Endometrial microvascular endothelial cells (primary cell): ENCODE measurements around the gene SEL1L3. TPM values are rescaled to one million over a fixed set of nuclear protein-coding genes. Genes with fewer than 3 reads are reported as not detected.

Source experiments
- in situ Hi-C: cut with HindIII; loops from 2 replicates; pipeline ENCODE4 v1.10.0; 2017; ENCODE audit warnings: low sequenced_read_pairs, low pct_unique_long_range_greater_than_20kb; ENCODE audit errors: inconsistent ontology term
- total RNA-seq: library from RNA; depleted of rRNA; stranded (reverse); fragments of >200 nt; gene quantifications from one replicate; pipeline ENCODE4 v1.2.3, GENCODE V29; 2015; ENCODE audit errors: inconsistent ontology term

SEL1L3 gene
- total RNA-seq, 1 donor from 2014 or later, result 58.4 TPM

DNA sequence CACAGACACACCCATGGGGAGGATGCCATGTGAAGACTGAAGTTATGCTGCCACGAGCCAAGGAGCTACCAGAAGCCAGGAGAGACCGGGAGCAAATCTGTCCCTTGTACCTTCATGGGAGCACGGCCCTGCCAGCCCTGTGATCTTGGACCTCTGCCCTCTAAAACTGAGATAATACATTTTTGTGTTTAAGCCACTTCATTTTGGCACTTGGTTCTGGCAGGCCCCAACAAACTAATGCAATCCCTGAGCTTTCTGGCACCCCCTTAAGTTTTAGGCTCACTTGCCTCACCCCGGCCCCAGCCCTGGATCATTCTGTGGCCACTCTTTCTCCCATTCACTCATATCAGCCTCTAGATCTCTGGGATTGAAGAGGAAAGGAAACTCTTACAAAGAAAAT, 35.4 kb downstream of the SEL1L3 start:
- in situ Hi-C loops, result no loop called here

DNA sequence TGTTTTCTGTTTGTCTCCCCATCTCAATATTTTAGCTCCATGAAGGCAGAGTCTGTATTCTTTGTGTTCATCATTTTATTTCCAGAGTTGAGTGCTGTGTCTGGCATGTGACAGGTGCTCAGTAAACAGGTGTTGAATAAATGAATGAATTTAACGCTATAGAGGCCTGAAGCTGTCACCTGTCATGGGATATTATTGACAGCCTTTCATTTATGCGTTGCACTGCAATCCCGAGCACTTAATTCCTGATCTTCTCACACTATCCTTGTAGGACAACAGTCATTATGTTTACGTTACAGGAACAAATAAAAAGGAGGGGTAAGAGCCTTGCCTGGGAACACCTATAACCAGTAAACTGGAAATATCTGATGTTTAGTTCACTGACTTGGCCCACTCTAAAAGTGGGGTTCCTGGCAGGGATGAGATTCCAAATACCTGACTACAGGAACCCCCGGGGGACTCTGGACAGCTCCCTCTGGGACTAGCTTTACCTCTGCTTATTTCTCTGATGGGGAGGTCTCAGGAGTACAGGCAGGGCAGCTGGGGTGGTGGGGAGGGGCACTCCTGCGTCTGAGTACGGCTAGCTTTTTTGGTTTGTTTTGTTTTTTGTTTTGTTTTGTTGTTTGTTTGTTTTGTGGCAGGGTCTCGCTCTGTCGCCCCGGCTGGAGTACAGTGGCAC, 36.6 kb downstream of the SEL1L3 start:
- in situ Hi-C loops, result no loop called here

DNA sequence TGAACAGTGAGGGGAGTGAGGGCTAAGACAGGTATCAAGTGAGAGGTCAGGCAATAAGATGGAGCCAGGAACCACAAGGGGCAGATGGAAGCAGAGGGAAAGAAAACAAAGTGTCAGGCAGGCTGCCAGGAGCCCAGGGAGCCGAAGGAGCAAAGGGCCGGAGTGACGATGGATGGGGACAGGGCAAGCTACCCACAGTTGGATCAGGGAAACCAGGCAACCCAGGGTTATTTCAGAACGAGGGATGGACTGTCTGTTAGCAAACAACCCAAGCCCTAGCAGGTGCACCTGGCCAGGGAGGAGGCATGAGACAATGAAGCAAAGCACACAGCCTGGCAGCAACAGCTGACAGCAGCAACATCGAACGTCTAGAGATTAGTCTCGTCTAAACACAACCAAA, 39.2 kb downstream of the SEL1L3 start:
- in situ Hi-C loops, result no loop called here

DNA sequence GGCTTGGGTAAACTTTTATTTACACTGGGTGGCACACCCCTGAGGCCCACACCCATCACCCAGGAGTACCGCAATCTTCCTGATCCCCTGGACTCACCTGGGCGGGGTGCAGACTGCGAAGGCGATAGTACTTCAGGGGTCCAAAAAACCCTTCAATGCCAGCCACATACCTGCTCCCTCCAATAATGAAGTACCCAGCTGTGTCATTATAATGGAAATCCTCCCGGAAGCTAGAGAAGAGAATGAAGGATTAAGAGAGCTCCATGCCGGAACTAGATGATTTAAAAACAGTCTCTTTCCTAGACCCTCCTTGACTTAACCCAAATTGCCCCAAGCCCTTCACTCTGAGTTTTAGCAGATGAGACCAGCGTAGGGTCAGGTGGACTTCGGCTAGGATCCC, 40.9 kb downstream of the SEL1L3 start:
- in situ Hi-C loops, result no loop called here

DNA sequence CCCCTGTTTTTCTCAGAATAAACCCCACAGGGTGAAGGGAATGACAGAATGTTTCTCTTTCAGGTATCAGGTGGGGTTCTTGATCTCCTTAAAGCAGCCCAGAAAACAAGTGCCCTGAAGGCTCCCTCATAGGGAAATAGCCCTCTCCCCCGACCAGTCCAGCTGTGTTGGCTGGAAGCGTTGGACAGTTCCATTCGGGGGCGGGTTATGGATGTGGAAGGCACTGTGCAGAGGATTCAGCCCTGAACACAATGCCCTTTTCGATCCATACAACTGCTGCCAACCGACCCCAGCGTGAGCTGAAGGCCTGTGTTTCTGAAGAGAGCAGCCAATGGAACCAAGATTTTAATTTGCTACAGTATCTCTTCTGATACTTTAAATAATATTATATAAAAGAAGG, 41.5 kb downstream of the SEL1L3 start:
- in situ Hi-C loops, result no loop called here

DNA sequence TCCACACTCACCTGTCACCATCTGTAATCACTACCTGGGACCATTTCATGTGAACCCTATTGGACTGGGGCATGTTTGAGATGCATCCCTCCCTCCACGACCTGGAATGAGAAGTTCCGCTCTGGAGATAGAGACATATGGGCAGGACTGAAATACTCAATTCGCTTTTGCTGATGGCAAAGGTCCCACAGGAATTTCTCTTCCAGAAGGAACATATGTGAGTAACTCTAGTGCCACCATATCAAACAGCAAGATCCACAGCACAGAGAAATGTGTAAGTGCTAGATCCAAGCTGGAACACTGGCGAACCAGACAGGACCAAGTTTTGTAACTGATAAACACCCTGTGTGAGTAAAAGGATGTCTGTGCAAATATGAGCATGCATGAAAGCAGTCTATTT, 43.9 kb downstream of the SEL1L3 start:
- in situ Hi-C loops, result no loop called here

DNA sequence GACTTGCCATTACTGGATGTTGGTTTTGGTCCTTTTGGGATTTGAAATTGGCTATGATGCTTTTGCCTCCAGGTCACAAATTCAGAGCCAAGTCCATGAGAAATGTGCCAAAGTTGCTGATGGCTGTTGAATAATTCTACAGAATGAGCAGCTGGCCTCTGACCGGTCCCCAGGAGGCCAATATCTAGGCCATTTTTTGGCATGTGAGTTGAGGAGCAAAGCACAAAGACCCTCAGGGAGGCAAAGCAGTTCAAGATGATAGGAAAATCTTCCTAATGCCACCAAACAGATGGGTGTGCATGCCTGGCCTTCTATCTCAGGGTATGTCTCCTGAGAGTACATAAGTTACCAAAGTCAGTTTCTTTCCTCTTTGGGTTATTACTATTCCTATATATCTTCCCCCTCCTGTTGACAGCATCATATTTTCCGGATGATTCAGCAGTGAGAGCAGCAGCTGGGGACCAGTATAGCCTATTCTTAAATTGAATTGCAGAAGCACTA, 44.4 kb downstream of the SEL1L3 start:
- in situ Hi-C loops, result no loop called here

DNA sequence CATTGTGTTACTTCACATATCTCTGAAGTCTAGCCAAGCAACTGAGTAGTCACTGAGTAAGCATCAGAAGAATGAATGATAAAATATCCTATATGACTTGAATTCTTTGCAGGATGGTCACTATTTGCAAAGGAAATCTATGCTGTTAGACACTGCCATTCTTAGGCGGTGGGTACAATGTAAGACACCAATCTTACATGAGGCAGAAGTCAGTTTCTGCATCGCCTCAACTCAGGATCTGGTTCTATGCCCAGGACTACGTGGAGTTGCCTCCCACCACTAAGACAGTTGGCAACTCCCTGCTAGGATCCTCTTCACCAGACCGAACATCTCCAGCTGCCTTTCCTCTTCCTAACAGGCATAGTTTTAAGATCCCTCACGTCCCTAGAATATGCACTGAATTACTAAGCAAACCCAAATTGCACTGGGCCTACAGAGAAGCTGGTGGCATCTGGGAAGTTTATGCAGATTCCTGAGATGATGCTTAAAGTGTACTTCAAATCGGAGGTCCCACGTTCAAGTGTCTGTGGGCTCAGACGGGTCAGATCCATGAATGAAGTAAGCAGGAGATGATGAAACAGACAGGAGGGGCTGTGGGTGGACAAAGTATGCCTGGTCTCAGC, 45.6 kb downstream of the SEL1L3 start:
- in situ Hi-C loops, result no loop called here

DNA sequence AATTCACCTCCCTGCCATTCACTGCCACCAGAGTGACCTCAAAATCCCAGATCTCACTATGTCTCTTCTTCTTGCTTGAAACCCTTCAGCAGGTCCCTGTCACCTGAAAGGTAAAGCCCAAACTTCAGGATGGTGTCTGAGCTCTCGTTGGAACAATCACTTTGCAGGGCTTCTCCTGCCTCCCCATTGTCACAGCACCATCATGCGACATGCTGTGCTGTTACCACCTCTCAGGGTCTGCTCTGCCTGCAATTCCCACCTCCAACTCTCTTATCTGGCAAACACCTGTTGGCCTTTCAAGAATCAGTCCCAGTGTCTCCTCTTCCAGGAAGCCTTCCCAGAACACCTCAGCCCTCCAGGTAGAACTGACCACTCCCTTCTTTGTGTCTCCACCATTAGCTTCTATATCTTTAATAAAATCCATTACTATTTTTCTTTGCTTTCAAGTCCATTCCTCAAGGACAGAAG, 46.2 kb downstream of the SEL1L3 start:
- in situ Hi-C loops, result no loop called here

DNA sequence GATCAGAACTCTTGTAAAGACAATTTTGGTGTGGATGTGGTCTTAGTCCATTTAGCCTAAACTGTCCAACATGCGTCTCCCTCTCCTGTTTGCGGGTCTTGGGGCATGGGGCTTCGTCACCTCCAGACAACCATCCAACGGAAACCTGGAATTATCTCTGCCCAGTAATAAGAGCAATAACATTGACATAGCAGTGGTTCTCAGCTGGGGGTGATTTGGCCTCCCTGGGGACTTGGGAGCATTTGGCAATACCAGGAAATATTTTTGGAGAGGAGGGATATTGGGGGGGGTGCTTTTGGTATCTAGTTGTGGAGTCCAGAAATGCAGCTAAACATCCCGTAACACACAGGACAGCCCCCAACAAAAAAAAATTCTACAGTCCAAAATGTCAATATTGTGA, 47.2 kb downstream of the SEL1L3 start:
- in situ Hi-C loops, result no loop called here

DNA sequence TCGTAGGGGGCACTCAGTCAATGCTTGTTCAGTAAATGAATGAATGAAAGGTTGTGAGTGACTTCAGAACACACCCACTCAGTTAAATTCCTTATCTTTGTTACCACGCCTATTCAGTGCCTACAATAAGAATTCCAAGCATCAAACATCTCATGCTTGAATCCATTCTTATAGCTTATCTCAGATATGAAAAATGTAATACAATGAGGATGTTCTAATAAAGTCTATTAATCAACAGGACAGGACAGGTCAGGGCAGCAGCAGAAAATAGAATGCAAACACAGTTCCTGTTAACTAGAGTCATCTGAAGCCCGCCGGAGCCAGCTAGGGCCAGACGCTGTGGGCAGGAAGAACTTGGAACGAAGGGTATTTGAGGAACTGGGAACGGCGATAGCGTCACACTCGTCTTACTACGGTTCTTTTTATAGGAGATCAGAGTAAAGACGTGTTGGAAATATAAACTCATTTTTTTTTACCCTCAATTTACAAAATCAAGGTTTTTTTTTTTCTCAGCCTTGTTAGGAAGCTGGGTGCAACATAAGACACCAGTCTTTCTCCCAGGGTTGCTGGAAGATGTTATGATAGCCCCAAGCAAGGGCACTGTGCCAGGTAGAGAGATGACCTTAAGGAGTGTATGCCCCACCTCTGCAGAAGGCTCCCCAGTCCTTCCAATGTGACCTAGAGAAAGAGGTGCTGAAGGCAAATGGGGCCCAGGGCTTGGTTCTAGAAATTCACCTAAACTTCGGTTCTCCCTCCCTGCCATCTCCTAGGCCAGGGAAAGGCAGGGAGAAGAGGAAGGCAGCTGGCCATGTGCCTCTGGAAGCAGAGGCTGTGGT, 48.3 kb downstream of the SEL1L3 start:
- in situ Hi-C loops, result no loop called here

DNA sequence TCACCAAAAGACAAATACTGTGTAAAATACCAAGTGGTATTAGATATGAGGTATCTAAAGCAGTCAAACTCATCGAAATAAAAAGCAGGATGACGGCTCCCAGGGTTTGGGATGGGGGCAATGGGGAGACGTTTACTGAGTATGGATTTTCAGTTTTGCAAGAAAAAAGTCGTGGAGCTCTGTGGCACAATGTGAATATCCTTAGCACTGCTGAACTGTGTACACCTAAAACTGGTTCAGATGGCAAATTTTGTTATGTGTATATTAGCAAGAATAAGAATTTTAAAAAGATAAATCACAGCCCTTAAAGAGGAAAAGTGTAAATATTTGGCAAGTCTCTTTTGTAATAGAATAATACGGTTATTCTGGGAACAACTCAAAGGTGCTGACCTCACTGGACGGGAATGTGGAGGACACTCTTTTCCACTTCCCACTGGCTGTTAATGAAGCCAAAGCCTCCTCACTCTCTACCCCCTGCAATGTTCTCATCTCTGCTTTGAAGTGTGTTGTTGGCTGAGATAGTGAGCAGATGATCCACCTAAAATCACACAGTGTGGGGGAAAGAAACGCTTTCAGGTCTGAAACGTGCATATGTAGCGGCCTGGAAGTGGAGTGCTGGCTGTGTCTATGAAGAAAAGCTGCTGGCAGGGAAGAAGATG, 49.2 kb downstream of the SEL1L3 start:
- in situ Hi-C loops, result no loop called here

DNA sequence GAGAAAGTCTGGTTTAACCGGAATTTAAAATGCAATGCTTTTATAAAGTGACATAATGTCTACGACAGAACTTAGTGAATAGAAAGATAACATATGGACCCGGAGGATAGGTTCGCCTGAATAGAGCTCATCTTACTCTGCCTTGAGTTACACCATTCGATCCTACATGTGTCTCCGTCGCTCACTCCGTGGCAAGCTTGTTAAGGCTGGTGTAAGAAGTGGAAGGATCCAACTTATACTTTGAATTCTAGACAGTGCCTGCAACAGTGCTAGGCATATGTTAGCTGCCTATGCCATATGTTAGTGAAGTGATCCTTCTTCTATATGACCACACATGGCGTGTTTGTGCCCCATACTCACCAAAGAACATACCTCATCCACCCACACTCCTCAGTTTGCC, 50.9 kb downstream of the SEL1L3 start:
- in situ Hi-C loops, result no loop called here

DNA sequence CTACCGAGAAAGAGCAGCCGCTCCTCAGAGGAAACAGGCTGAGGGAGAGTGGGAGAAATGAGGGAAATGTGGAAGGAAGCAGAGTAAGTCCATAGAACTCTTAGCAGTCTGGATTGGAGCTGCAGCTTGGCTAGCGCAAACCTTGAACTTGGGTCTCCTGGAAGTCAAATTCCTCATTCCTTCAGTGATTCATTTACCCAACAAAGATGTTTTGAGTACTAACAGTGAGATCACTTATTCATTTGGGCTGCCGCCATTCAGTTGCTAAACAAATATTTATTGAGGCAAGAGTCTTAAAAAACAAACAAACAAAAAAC, 51.5 kb downstream of the SEL1L3 start:
- in situ Hi-C loops, result no loop called here

DNA sequence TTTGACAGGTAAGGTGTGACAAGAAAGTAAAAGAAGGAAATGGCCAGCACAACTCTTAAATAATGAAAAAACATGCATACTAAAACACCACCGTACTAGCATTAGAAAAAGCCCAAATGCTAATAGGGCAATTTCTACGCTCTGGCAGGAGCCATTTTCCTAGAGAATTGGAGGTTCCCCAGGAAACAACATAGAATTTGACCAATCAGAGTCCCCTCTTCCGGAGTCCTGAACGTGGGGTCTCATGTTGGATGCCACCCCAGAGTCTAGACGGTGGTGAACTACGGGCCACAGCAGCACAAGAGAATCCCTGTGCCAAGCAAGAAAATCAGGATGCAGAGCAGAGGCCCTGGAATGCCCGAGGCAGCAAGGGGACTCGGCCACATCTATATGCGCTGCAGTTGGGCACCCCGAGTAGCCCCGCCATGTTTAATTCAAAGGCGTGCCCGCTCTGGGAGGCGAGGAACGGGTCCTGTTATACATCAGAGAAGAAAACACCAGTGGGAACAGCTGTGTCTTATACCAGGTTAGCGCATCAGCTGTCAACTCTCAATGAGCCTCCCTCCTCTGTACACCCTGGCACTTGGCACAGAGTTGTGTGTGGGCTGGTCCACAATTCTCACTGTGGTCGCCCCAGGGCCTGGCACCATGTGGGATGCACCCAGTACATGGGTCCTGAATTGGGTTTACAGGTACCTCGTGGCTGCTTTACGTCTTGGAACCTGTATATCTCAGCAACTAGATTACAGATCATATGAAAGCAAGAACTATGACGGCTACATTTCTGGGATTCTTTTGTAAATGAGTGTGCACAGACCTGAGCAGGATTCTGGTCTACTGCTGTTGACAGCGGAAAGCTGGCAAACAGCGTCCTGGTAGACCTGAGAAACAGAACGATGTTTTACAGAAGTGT, 52.1 kb downstream of the SEL1L3 start:
- in situ Hi-C loops, result no loop called here

DNA sequence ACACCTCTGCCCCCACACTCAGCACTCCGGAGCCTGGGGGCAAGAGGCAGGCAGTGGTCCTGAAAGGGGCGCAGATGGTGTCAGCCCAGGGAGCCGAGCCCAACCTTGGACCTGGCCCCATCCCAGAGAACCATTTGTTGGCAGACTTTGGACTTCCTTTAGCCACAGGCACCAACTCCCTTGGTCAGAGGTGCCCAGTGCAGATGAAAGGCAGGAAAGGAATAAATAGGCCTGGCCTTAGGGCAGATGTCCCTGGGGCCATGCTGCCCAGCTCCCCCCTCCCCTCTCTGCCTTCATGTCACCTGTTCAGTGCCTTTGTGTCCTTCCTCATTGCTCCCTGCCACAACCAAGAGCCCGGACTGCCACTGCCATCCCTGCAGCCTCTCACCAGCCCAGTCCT, 52.8 kb downstream of the SEL1L3 start:
- in situ Hi-C loops, result no loop called here

DNA sequence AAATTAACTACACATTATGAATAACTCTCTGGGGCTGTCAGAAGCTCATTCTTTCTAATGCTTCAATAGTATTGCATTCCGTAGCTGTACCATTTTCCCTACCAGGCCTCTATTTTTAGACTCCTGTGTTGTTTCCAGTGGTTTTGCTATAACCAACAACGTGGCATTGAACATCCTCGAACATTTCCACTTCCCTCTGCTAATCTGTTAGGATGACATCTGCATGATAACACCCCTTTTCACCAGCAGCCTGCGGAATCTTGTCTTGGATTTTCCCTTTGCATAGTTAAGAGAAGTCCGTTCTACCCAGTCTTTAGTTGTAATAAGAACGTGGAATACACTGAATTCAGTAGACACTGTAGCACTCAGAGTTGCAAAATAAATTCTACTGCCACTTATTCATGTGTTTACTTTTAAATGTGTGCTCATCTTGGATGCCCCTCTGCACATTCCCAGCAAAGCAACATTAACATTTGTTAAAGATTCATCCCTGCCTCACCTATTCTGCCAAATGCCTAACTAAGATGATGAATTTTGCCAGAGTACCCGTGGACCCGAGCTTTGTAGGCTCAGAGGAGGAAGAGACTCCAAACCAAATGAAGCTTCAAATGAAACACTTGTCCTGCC, 55.6 kb downstream of the SEL1L3 start:
- in situ Hi-C loops, result no loop called here

DNA sequence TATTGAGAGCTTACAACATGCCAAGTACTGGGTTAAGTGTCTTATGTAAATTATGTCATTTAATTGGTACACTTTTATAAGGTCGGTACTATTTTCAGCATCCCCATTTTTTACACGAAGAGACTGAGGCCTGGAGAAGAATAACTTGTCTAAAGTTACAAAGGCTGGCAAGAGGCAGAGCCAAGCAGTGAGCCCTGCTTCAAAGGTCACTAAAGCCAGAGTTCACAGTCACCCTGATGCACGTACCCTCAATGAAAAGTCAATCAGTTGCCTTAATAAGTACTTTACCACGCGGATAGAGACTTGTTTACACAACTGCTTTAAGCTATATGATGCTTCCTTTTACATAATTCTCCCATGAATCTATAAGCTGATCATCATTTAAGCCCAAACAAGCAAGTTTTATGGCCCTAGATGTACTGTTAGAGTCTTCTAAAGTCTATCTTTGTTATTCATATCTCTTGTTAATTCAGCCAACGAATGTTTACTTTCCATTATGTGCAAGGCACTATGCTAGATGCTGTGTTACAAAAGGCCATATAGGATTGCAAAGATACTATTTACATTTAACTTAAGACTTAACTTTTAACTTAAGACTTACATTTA, 57.4 kb downstream of the SEL1L3 start:
- in situ Hi-C loops, result no loop called here
